ENCODE measurements around the gene ACAP3.

- TF ChIP-seq CTCF (IDR thresholded peaks at IDR 0.05) (no peak), POLR2A (IDR thresholded peaks at IDR 0.05) (no peak), POLR2AphosphoS5 (IDR thresholded peaks at IDR 0.05) (no peak)
Measured at GRCh38 chr1:1242461-1243265, 65.1 kb downstream of the ACAP3 start.

Measured in breast epithelium (tissue), 3 donors.